Umbilical cord (tissue), 2 donors: ENCODE data around the gene PRPH. TPM values are rescaled to one million over a fixed set of nuclear protein-coding genes. Genes with fewer than 3 reads are reported as not detected.
"Not testable (repeated sequence)": the region's sequence is repeated elsewhere in the genome, so short reads cannot be mapped to it uniquely, and the experiment has no call there.

Source experiments
- DNase-seq: peaks from one replicate; pipeline ENCODE4 v3.0.0-alpha.2; 2015; ENCODE audit warnings: low spot score
- total RNA-seq: library from RNA; depleted of rRNA; stranded (reverse); fragments of >200 nt; gene quantifications from one replicate; pipeline ENCODE4 v1.2.3, GENCODE V29; 2014; ENCODE audit warnings: low replicate concordance; ENCODE audit not compliant: insufficient read depth

The PRPH gene
- total RNA-seq, 1 donor from 2014 or later: 0.72 TPM

- DNase-seq: no peak
Observed at GRCh38 chr12:49276304-49277290, 18.4 kb upstream of the PRPH start.

- DNase-seq: no peak
Observed at GRCh38 chr12:49277466-49277865, 17.5 kb upstream of the PRPH start.

GRCh38 chr12:49279706-49280159 is 15.2 kb upstream of the PRPH start:
- DNase-seq: no peak

GRCh38 chr12:49280545-49280944 is 14.4 kb upstream of the PRPH start:
- DNase-seq: not testable (repeated sequence)

- DNase-seq: no peak
Observed at GRCh38 chr12:49282302-49282701, 12.6 kb upstream of the PRPH start.

GRCh38 chr12:49282740-49283375 is 12.1 kb upstream of the PRPH start:
- DNase-seq: not testable (repeated sequence)

- DNase-seq: no peak
Observed at GRCh38 chr12:49283541-49284429, 11.2 kb upstream of the PRPH start.

GRCh38 chr12:49284672-49285071 is 10.3 kb upstream of the PRPH start:
- DNase-seq: no peak

- no peak for DNase-seq
Observed at GRCh38 chr12:49287876-49288275, 7.1 kb upstream of the PRPH start.

- peak; percentile 44 for DNase-seq
Observed at GRCh38 chr12:49288412-49288853, 6.5 kb upstream of the PRPH start.

- DNase-seq: no peak
Observed at GRCh38 chr12:49288922-49289555, 5.9 kb upstream of the PRPH start.

- peak; percentile 44 for DNase-seq
Observed at GRCh38 chr12:49292729-49293055, 2.3 kb upstream of the PRPH start.

GRCh38 chr12:49293056-49293956 is 1.6 kb upstream of the PRPH start:
- peak; percentile 69 for DNase-seq

- DNase-seq: no peak
Observed at GRCh38 chr12:49294086-49294803, 702 bp upstream of the PRPH start.

GRCh38 chr12:49294804-49295081 is 204 bp upstream of the PRPH start:
- DNase-seq: no peak

GRCh38 chr12:49296034-49296835 is 1.3 kb downstream of the PRPH start:
- no peak for DNase-seq

GRCh38 chr12:49296836-49297694 is 2.1 kb downstream of the PRPH start:
- DNase-seq: no peak

GRCh38 chr12:49297695-49298060 is 2.7 kb downstream of the PRPH start:
- DNase-seq: no peak
